K562 (cell line): ENCODE measurements around the gene SNCG. TPM values are rescaled to one million over a fixed set of nuclear protein-coding genes. Genes with fewer than 3 reads are reported as not detected.
"Not testable (repeated sequence)": the region's sequence is repeated elsewhere in the genome, so short reads cannot be mapped to it uniquely, and the experiment has no call there.

Source experiments
- ATAC-seq: fragments of 200-7000 bp; cut with Tn5 transposase; 3 replicates; pipeline ENCODE4 v1.9.1; 2020; ENCODE audit warnings: moderate library complexity
- BruUV-seq: library from RNA; stranded (reverse); fragments of 400-500 nt; replicated peaks from 2 replicates; lab custom pipeline; 2021; lab: Mats Ljungman, UMichigan
- CTCF ChIA-PET: fragments of 300-600 bp; formaldehyde crosslinking; extraction: SDS; loops from one replicate; lab custom pipeline; 2021; ENCODE audit warnings: low intra/inter-chr PET ratio; lab: Yijun Ruan, JAX
- POLR2A ChIA-PET: fragments of 300-600, 350-650 bp; sonication (Branson Sonifier 250); formaldehyde crosslinking; extraction: SDS; loops from one replicate; lab custom pipeline; 2021; ENCODE audit warnings: antibody characterized with exemption, inconsistent platforms; lab: Yijun Ruan, JAX
- DNase-seq, 4 experiments: peaks; one replicate each; pipeline versions ENCODE4 v3.0.0 to v3.0.0-alpha.2; 2011 to 2018; ENCODE audit warnings: low spot score in 3 of 4, mixed read lengths in 3 of 4; ENCODE audit errors: extremely low read depth in 1 of 4
- FAIRE-seq: peaks from 2 replicates; lab custom pipeline; 2011; peaks lifted over from hg19 to GRCh38; lab: Jason Lieb, UNC
- H2AFZ ChIP-seq: 2 replicates; pipeline ENCODE4 v1.6.0; 2011; ENCODE audit warnings: low read depth, low read length, control low read depth, inconsistent platforms
- H3K27ac ChIP-seq: fragments of 200-600 bp; 3 replicates; pipeline ENCODE4 v1.8.0; 2011; ENCODE audit warnings: low read depth, mild to moderate bottlenecking, control low read depth, inconsistent platforms, low read length, moderate library complexity, mixed read lengths; ENCODE audit errors: extremely low read depth
- H3K27me3 ChIP-seq, 2 experiments: fragments of 300-600 bp in 1 of 2; 2 replicates in 1 of 2; 3 replicates in 1 of 2; pipeline versions ENCODE4 v1.6.0 to v1.8.0; 2011; ENCODE audit warnings: inconsistent platforms in 2 of 2, low read length in 2 of 2, mild to moderate bottlenecking in 1 of 2, mixed read lengths in 1 of 2, moderate library complexity in 1 of 2; ENCODE audit not compliant: control insufficient read depth in 2 of 2, insufficient read depth in 2 of 2
- H3K36me3 ChIP-seq: fragments of 300-600 bp; 3 replicates; pipeline ENCODE4 v1.8.0; 2011; ENCODE audit warnings: mild to moderate bottlenecking, low read length, inconsistent platforms; ENCODE audit not compliant: control insufficient read depth, insufficient read depth
- H3K4me1 ChIP-seq, 2 experiments: fragments of 200-600 bp in 1 of 2; replicated peaks in 1 of 2; 2 replicates in 1 of 2; 3 replicates in 1 of 2; pipeline versions ENCODE4 v1.5.1 to v1.8.0; 2011; ENCODE audit warnings: inconsistent platforms in 2 of 2, low read length in 2 of 2, mild to moderate bottlenecking in 1 of 2, mixed read lengths in 1 of 2, moderate library complexity in 1 of 2; ENCODE audit not compliant: control insufficient read depth in 2 of 2, insufficient read depth in 2 of 2
- H3K4me2 ChIP-seq: 2 replicates; pipeline ENCODE4 v1.6.1; 2011; ENCODE audit warnings: low read length, control low read depth, inconsistent platforms, mixed read lengths; ENCODE audit not compliant: insufficient read depth
- H3K4me3 ChIP-seq: fragments of 200-600 bp; sonication (generic), shearing (Covaris generic); 2 replicates; pipeline ENCODE4 v1.5.1; 2016; ENCODE audit warnings: control low read depth, inconsistent platforms
- H3K79me2 ChIP-seq: fragments of 200-600 bp; 3 replicates; pipeline ENCODE4 v1.8.0; 2011; ENCODE audit warnings: low read length, inconsistent platforms; ENCODE audit not compliant: control insufficient read depth, insufficient read depth
- H3K9ac ChIP-seq, 2 experiments: 2 replicates each; pipeline versions ENCODE4 v1.6.0 to v1.6.1; 2011; ENCODE audit warnings: low read depth in 2 of 2, low read length in 2 of 2, control low read depth in 1 of 2, inconsistent platforms in 1 of 2, mild to moderate bottlenecking in 1 of 2, mixed read lengths in 1 of 2; ENCODE audit not compliant: insufficient read depth in 1 of 2
- H3K9me1 ChIP-seq: one replicate; pipeline ENCODE4 v1.6.0; 2011; ENCODE audit warnings: inconsistent platforms, mild to moderate bottlenecking, low read length, moderate library complexity; ENCODE audit not compliant: control insufficient read depth, insufficient read depth
- H3K9me3 ChIP-seq: replicated peaks from 2 replicates; pipeline ENCODE4 v1.5.1; 2011; ENCODE audit warnings: low read depth, low read length, inconsistent platforms; ENCODE audit not compliant: control insufficient read depth, insufficient read depth
- H4K20me1 ChIP-seq: replicated peaks from 2 replicates; pipeline ENCODE4 v1.6.1; 2011; ENCODE audit warnings: low read length, inconsistent platforms, mixed read lengths; ENCODE audit not compliant: control insufficient read depth, insufficient read depth
- RFX1 ChIP-seq: fragments of 450-650 bp; IDR thresholded peaks from 2 replicates; pipeline ENCODE4 v1.6.1; 2016; ENCODE audit warnings: mild to moderate bottlenecking, moderate library complexity
- WGBS: fragments of 100-300 bp; shearing (Covaris generic); methylation state at CpG from one replicate; pipeline ENCODE4 v1.1.6; 2016; ENCODE audit warnings: low coverage, mixed read lengths; ENCODE audit not compliant: insufficient coverage; ENCODE audit errors: missing lambda C conversion rate; 5-methylcytosine and 5-hydroxymethylcytosine counted together
- in situ Hi-C: fragments of 300-500 bp; cut with MboI; formaldehyde crosslinking; loops from 4 replicates; pipeline ENCODE4 v1.15.0; 2018; ENCODE audit warnings: inconsistent platforms, mixed read lengths
- intact Hi-C: fragments of 100-400 bp; cut with micrococcal nuclease; formaldehyde crosslinking; loops from 2 replicates; pipeline ENCODE4 v1.14.2; 2022
- polyA plus RNA-seq, 8 experiments: library from polyadenylated mRNA; depleted of rRNA in 4 of 8; stranded (reverse) in 5 of 8; unstranded in 3 of 8; fragments of >200 nt; fragmentation: Nextera tagmentation in 2 of 8; fragmentation: Illumina TruSeq in 1 of 8; extraction: Ambion mirVana in 2 of 8; extraction: Trizol in 1 of 8; gene quantifications; 2 replicates each; pipeline versions ENCODE4 v1.2.1 to v1.2.3, GENCODE V29; 2011 to 2014; ENCODE audit warnings: inconsistent platforms in 1 of 8, missing spikeins in 1 of 8
- total RNA-seq, 7 experiments: library from RNA; depleted of rRNA in 6 of 7; stranded (reverse); fragments of >200 nt in 6 of 7; fragmentation: Illumina TruSeq in 2 of 7; extraction: Trizol in 2 of 7; gene quantifications; 2 replicates each; pipeline versions ENCODE4 v1.2.1 to v1.2.3, GENCODE V29; 2011 to 2021; ENCODE audit warnings: low replicate concordance in 1 of 7

Gene SNCG
- total and polyA plus RNA-seq, 9 of the 15 experiments (the other 6 are each of a cell fraction or from before 2014, with no cell fraction given) = 9.8 to 146 (median 93.6) TPM

- CTCF ChIA-PET = no interaction called here
- H4K20me1 ChIP-seq = no peaks in the 10 kb centered on the region
- H3K27ac ChIP-seq = no peak overlapping the region
- in situ Hi-C loops (no loop called here), intact Hi-C loops (no loop called here)
- FAIRE-seq (no peak), DNase-seq (no peak), ATAC-seq (no peak)
- no peak overlapping the region for H3K9ac ChIP-seq
- H3K9me3 ChIP-seq = no peaks in the 10 kb centered on the region
- no peaks in the 10 kb centered on the region for H3K36me3 ChIP-seq
- no peaks in the 10 kb centered on the region for H3K4me1 ChIP-seq
- TF ChIP-seq RFX1 = no peak
- POLR2A ChIA-PET = no interaction called here
- no peak overlapping the region for H3K4me3 ChIP-seq
- no TSS peak for BruUV-seq
- no peaks in the 10 kb centered on the region for H3K9me1 ChIP-seq
- no peaks in the 10 kb centered on the region for H3K79me2 ChIP-seq
- 37% methylated on average over 2 of the region's 2 CpGs for WGBS
- H3K27me3 ChIP-seq = no peaks in the 10 kb centered on the region
- no peak overlapping the region for H3K4me2 ChIP-seq
- H2AFZ ChIP-seq = no peak overlapping the region
Observed at GRCh38 chr10:86932674-86933073, 25.7 kb upstream of the SNCG start.

GRCh38 chr10:86934162-86934711 is 24.2 kb upstream of the SNCG start:
- H3K79me2 ChIP-seq, H3K4me1 ChIP-seq, H4K20me1 ChIP-seq, H3K27me3 ChIP-seq, H3K36me3 ChIP-seq, BruUV-seq, H3K9me1 ChIP-seq, intact Hi-C loops, FAIRE-seq, H2AFZ ChIP-seq, CTCF ChIA-PET, H3K9me3 ChIP-seq, POLR2A ChIA-PET, H3K9ac ChIP-seq, DNase-seq, H3K4me2 ChIP-seq, H3K4me3 ChIP-seq, in situ Hi-C loops, H3K27ac ChIP-seq: not testable (repeated sequence)
- ATAC-seq = peak; percentile 58; the same call in 2 of the 3 replicates
- 30% methylated on average over 4 of the region's 6 CpGs for WGBS
